Activated naive CD8-positive, alpha-beta T cell treated with anti-CD3 and anti-CD28 coated beads, Interleukin-2, amount 10 ng/mL, durations not matched to agents 7 days and 5 days (primary cell): Measurements from ENCODE around the gene MGST3. TPM values are rescaled to one million over a fixed set of nuclear protein-coding genes. Genes with fewer than 3 reads are reported as not detected.
A peak's percentile ranks its signal among the peaks of the same experiment; 100 is the strongest.
"Not testable (repeated sequence)": the region's sequence is repeated elsewhere in the genome, so short reads cannot be mapped to it uniquely, and the experiment has no call there.

Source experiments
- ATAC-seq: fragments of 150-1000 bp; cut with Tn5 transposase; one replicate; pipeline ENCODE4 v1.10.0; 2021; ENCODE audit warnings: low read depth, moderate library complexity
- POLR2A ChIA-PET: fragments of 350-600 bp; sonication (Branson Sonifier 250); formaldehyde crosslinking; loops from one replicate; lab custom pipeline; 2021; ENCODE audit warnings: antibody characterized with exemption; lab: Charles Lee
- DNase-seq: peaks from one replicate; pipeline ENCODE4 v3.0.0; 2021
- H3K27ac Mint-ChIP-seq: one replicate; pipeline ENCODE4 v1.8.0; 2022; ENCODE audit warnings: mild to moderate bottlenecking, mixed read lengths
- H3K27me3 Mint-ChIP-seq: one replicate; pipeline ENCODE4 v1.8.0; 2022; ENCODE audit warnings: mild to moderate bottlenecking, moderate library complexity, mixed read lengths
- H3K36me3 Mint-ChIP-seq: one replicate; pipeline ENCODE4 v1.8.0; 2021; ENCODE audit warnings: mild to moderate bottlenecking, mixed read lengths
- H3K4me1 Mint-ChIP-seq: one replicate; pipeline ENCODE4 v1.8.0; 2021; ENCODE audit warnings: mixed read lengths
- H3K4me3 Mint-ChIP-seq: one replicate; pipeline ENCODE4 v1.8.0; 2022; ENCODE audit warnings: mild to moderate bottlenecking, moderate library complexity, mixed read lengths
- H3K9me3 Mint-ChIP-seq: one replicate; pipeline ENCODE4 v1.8.0; 2021; ENCODE audit warnings: mixed read lengths
- total RNA-seq, 2 experiments: library from RNA; stranded (reverse); gene quantifications; one replicate each; pipeline ENCODE4 v1.2.3, GENCODE V29; 2021

The MGST3 gene
- total RNA-seq, 2 experiments from 2014 or later, result 61.1 to 62.3 TPM

DNA sequence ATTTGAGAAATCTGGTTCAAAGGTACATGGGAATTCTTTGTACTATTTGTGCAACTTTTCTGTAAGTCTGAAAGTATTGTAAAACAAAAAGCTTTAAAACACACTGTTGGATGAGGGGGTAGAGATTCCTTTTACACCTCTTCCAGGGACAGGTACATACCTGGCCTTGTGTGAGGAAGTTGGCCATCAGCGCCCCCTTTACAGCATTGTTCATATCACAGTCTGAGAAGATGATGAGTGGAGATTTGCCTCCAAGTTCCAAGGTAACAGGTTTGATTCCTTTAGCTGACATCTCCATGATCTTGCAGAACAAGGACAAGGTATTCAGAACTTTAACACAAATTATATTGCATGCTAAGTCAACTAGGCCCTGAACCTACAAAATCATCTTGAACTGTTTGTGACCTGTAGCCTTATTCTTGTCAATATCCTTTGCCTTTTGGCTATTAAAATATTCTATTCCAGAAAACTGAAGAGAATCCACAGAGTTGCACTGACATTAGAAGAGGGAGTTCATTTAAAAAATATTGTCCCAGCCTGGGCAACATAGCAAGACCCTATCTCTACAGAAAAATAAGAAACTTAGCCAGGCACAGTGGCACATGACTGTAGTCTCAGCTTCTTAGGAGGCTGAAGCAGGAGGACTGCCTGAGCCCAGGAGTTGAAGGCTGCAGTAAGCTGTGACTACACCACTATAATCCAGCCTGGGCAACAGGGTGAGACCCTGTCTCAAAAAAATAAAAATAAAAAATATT is 48.4 kb downstream of the MGST3 start:
- DNase-seq (no peak), ATAC-seq (no peak)
- Mint-ChIP-seq H3K4me3 (no peak overlapping the region), H3K4me1 (peaks cover 15% of the 10 kb centered on the region), H3K27ac (no peak overlapping the region), H3K36me3 (peaks cover 52% of the 10 kb centered on the region), H3K9me3 (peaks cover 2% of the 10 kb centered on the region), H3K27me3 (no peaks in the 10 kb centered on the region)
- POLR2A ChIA-PET, result no interaction called here

DNA sequence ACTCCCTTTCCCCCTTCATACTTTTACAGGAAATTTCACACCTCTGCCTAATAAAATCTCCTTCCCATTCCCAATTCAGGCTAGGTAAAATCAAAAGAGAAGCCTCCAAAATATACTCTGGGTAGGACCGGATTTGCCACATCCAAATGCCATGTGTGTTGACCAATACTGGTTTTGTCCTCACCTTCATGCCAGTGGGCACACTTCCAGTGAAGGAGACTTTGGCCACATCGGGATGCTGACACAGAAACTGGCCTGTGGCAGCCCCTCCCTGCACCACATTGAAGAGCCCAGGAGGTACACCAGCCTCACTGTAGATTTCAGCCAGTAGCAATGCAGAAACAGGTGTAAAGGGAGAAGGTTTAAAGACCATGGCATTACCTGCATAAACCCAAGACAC is 49.3 kb downstream of the MGST3 start:
- no peaks in the 10 kb centered on the region for H3K27me3 Mint-ChIP-seq
- H3K4me3 Mint-ChIP-seq, result no peak overlapping the region
- H3K36me3 Mint-ChIP-seq, result peaks cover 54% of the 10 kb centered on the region
- H3K9me3 Mint-ChIP-seq, result peaks cover 2% of the 10 kb centered on the region
- H3K27ac Mint-ChIP-seq, result no peak overlapping the region
- H3K4me1 Mint-ChIP-seq, result peaks cover 16% of the 10 kb centered on the region
- no peak for DNase-seq
- POLR2A ChIA-PET, result no interaction called here
- ATAC-seq, result no peak

DNA sequence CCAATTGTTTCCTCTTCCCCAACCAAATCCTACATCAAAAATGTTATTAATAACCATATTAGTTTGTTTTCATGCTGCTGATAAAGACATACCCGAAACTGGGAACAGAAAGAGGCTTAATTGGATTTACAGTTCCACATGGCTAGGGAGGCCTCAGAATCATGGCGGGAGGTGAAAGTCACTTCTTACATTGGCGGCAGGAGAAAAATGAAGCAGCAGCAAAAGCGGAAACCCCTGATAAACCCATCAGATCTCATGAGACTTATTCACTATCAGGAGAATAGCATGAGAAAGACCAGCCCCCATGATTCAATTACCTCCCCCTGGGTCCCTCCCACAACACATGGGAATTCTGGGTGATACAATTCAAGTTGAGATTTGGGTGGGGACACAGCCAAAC is 49.7 kb downstream of the MGST3 start:
- H3K4me3 Mint-ChIP-seq, POLR2A ChIA-PET, H3K27me3 Mint-ChIP-seq, ATAC-seq, H3K27ac Mint-ChIP-seq, H3K9me3 Mint-ChIP-seq, DNase-seq: not testable (repeated sequence)
- H3K36me3 Mint-ChIP-seq, result peaks cover 51% of the 10 kb centered on the region
- peaks cover 19% of the 10 kb centered on the region for H3K4me1 Mint-ChIP-seq

DNA sequence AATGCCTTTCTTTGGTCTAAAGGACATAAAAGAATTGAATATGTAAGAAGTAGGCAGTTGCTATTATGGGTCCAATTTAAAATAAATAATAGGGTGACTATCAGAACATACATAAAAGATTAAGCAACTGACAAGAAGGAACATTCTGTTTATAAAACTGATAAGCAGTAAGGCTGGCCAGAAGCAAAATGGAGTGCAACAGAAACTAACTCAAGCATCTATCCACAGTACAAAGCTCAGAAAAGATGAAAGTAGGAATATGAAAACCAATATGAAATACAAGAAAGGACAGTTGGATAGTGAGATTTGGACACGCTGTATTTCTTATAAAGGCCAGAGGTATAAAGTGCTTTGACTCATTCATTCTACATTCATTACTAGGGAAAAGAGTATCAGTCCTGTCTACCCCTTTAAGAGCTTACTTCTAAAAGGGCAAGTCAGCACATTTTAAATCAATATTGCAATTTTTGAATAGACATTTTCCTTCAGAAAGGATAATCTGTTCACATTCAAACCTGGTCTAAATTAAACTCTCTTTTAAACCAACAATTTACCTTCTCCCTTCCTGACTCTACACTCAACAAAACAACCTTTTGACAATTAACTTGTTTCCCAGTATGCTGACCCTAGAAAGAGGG is 52.9 kb downstream of the MGST3 start:
- POLR2A ChIA-PET, result no interaction called here
- Mint-ChIP-seq H3K27me3 (no peaks in the 10 kb centered on the region), H3K27ac (no peak overlapping the region), H3K4me3 (no peak overlapping the region), H3K36me3 (peaks cover 57% of the 10 kb centered on the region), H3K9me3 (peaks cover 2% of the 10 kb centered on the region), H3K4me1 (peaks cover 21% of the 10 kb centered on the region)
- ATAC-seq, result no peak
- no peak for DNase-seq

DNA sequence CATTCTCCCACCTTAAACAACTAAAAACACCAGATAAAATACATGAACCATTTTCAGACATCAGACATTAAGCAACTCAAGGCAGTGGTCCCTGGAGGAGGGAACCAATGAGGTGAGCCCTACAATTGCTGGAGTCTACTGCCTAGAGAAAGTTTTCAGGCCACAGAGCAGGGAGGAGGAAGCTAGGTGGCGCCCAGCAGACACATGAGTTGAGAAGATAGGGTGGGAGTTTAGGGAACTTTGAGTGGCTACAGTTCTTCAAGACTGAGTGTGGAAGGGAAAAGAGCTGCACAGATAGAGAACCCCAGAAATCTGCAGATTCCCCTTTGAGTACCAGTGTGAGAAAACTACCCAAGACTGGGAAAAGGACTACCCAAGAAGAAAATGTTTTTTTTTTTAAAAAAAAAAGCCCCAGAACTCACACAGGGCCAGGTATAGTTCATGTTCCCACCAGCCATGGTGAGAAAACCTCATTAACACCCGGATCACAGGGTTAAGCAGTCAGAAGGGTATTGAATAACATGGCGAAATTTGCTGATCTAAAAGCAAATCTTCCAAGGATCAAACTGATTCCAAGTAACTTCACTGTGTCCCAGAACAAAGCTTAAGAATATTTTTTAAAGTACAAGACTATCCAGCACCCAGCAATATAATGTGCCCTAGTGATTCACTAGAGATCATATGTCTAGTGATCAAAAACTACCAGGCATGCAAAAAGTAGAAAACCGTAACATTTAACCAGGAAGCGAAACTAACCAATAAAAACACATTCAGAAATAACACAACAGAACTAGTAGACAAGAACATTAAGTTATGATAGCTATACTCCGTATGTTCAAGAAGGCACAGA is 55.3 kb downstream of the MGST3 start:
- POLR2A ChIA-PET, result interaction anchor here (1.0 kb wide), 1 partner anchor 12 kb away, joined by 7 read pairs; no protein-coding TSS in a partner anchor
- peaks cover 22% of the 10 kb centered on the region for H3K4me1 Mint-ChIP-seq
- no peak overlapping the region for H3K4me3 Mint-ChIP-seq
- H3K36me3 Mint-ChIP-seq, result peaks cover 49% of the 10 kb centered on the region
- no peak overlapping the region for H3K27ac Mint-ChIP-seq
- H3K9me3 Mint-ChIP-seq, result no peaks in the 10 kb centered on the region
- no peak for ATAC-seq
- DNase-seq, result no peak
- H3K27me3 Mint-ChIP-seq, result no peaks in the 10 kb centered on the region

DNA sequence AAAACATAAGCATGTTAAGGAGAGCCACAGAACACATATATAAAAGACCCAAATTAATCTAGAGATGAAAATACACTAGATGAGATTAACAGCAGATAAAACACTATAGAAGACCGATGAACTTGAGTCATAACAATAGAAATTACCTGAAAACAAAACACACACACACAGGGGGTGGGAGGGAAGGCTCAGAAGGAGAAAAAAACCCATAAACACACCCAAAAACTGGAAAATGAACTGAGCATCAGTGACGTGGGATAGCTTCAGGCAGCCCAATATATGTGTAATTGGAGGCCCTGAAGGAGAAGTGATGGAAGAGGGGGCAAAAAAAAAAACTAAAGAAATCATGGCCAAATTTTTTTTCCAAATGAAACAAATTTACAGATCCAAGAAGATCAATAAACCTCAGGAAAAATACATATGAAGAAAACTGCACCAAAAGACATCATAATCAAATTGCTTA is 56.0 kb downstream of the MGST3 start:
- H3K27me3 Mint-ChIP-seq, result no peaks in the 10 kb centered on the region
- H3K27ac Mint-ChIP-seq, result no peak overlapping the region
- H3K9me3 Mint-ChIP-seq, result no peaks in the 10 kb centered on the region
- peaks cover 26% of the 10 kb centered on the region for H3K4me1 Mint-ChIP-seq
- POLR2A ChIA-PET, result no interaction called here
- DNase-seq, result no peak
- peaks cover 53% of the 10 kb centered on the region for H3K36me3 Mint-ChIP-seq
- H3K4me3 Mint-ChIP-seq, result no peak overlapping the region
- no peak for ATAC-seq

DNA sequence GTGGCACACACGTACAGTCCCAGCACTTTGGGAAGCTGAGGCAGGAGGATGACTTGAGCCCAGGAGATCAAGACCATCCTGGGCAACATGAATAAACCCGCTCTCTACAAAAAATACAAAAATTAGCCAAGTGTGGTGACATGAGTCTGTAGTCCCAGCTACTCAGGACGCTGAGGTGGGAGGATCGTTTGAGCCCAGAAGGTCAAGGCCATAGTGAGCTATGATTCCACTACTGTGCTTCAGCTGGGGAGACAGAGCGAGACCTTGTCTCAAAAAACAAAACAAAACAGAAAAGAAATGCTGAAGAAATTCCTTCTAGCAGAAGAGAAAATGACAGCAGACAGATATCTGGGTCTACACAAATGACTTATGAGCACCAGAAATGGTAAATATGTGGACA is 57.0 kb downstream of the MGST3 start:
- ATAC-seq, result no peak
- Mint-ChIP-seq H3K36me3 (peaks cover 50% of the 10 kb centered on the region), H3K9me3 (no peaks in the 10 kb centered on the region), H3K27ac (no peak overlapping the region), H3K4me3 (no peak overlapping the region), H3K4me1 (peaks cover 27% of the 10 kb centered on the region), H3K27me3 (no peaks in the 10 kb centered on the region)
- POLR2A ChIA-PET, result no interaction called here
- no peak for DNase-seq

DNA sequence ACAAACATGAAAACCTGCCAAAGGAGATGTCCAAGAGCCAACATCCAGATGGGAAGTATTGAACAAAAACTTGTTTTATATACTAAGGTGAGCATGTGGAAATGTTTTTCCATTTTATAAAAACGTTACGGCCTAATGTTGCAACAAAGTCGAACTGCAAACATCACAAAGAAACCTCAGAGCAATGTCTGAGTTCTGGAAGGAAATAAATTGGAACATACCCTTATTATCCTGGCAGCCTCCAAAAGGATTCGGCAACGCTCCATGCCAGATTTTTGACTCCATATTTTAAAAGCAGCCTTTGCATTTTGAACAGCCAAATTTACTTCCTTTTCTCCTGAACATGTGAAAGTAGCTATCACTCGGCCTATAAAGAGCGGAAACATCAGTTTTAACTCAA is 64.0 kb downstream of the MGST3 start:
- H3K27ac Mint-ChIP-seq, result no peak overlapping the region
- H3K36me3 Mint-ChIP-seq, result peaks cover 37% of the 10 kb centered on the region
- H3K27me3 Mint-ChIP-seq, result no peaks in the 10 kb centered on the region
- POLR2A ChIA-PET, result interaction anchor here (0.6 kb wide), 1 partner anchor 82 kb away, joined by 3 read pairs; no protein-coding TSS in a partner anchor
- no peak overlapping the region for H3K4me3 Mint-ChIP-seq
- no peak for DNase-seq
- no peaks in the 10 kb centered on the region for H3K9me3 Mint-ChIP-seq
- H3K4me1 Mint-ChIP-seq, result peaks cover 26% of the 10 kb centered on the region
- ATAC-seq, result no peak

DNA sequence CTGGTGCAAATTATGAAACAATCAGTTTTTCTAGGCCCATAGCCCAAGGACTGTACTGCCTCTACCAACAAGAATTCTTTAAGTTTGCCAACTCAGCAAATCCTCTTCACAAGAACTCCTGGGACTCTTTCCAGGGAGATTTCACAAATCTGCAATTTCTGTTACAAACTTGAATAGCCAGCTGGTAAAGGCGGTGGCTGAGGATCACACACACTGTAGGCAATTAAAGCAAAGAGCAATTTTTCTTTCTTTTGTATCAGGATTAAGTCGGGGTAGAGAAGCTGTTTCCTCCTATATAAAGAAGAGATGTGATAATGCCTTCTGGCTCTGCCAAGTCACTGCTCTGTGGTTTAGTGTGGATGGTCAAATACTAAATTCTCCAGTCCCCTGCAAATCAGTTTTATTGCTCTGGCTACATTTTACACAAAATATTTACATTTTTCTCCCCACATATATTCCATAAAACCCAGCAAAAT is 65.6 kb downstream of the MGST3 start:
- DNase-seq, result no peak
- no peak for ATAC-seq
- peaks cover 2% of the 10 kb centered on the region for H3K27me3 Mint-ChIP-seq
- H3K4me3 Mint-ChIP-seq, result peak overlapping the region; percentile 100
- no peaks in the 10 kb centered on the region for H3K9me3 Mint-ChIP-seq
- POLR2A ChIA-PET, result interaction anchor here (2.3 to 2.8 kb wide), 3 partner anchors 65 to 132 kb away, joined by 7 to 32 read pairs (median 11); partner anchors contain the start of genes MGST3, TMCO1 and UCK2
- H3K27ac Mint-ChIP-seq, result peak overlapping the region; percentile 34
- H3K36me3 Mint-ChIP-seq, result peaks cover 30% of the 10 kb centered on the region
- H3K4me1 Mint-ChIP-seq, result peaks cover 20% of the 10 kb centered on the region

DNA sequence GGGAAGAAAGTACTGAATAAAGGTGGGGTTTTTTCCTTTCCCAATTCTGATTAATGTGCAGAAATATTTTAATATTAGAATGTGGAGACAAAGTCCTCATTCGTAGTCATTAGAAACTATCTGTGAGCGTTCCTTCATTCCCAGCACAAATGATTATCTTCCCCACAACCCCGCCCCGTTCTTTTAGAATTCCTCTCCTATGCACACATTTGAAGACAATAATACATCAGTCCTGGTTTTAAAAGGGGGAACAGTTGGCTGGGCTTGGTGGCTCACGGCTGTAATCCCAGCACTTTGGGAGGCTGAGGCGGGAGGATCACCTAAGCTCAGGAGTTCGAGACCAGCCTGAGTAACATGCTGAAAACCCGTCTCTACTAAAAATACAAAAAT is 66.5 kb downstream of the MGST3 start:
- no peaks in the 10 kb centered on the region for H3K9me3 Mint-ChIP-seq
- H3K4me1 Mint-ChIP-seq, result peaks cover 16% of the 10 kb centered on the region
- peak overlapping the region; percentile 98 for H3K27ac Mint-ChIP-seq
- peak overlapping the region; percentile 100 for H3K4me3 Mint-ChIP-seq
- POLR2A ChIA-PET, result interaction anchor here (1.5 to 2.8 kb wide), 5 partner anchors 11 to 131 kb away, joined by 4 to 32 read pairs (median 7); partner anchors contain the start of genes MGST3, TMCO1 and UCK2
- H3K36me3 Mint-ChIP-seq, result peaks cover 22% of the 10 kb centered on the region
- no peak for ATAC-seq
- no peak for DNase-seq
- H3K27me3 Mint-ChIP-seq, result peaks cover 2% of the 10 kb centered on the region

DNA sequence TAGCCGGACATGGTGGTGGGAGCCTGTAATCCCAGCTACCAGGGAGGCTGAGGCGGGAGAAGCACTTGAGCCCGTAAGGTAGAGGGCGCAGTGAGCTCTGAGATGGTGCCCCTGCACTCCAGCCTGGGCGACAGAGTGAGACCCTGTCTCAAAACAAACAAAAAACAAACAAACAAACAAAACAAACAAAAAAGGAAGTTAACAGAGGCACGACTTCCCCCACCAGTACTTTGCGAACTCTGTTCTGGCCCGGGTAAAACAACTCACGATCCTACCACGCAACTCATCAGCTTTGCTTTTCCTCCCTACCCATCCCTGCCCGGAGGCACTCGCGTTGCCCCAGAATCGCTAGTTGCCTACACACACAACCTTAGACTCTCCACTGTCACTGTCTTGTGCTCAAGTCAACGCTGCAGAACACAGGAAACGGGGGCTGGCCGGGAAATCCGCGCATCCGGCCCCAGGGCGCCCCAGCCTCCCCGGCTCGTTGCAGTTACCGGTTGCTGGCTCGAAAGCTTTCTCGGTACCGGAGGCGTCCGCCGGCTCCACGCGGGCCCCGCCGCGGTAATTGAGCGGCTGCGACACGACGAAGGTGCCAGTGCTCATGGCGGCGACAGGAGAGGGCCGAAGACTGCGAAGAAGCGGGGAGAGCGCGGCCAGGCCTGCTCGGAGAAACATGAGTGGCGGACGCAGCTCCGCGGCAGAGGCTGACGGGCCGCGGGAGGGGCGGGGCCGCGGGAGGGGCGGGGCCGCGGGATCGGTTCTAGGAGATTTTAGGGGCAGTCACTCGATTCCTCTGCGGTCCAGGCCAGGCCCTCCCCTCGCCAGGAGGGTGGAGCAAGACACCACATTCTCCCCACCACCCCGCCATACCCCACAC is 67.1 kb downstream of the MGST3 start, which contains the start of gene ALDH9A1:
TSS of gene ALDH9A1 (minus strand) at position 682 of the 880 bp plus-strand sequence. CDS start at position 678, 4 bp downstream.
- peak within 1 kb of the TSS; percentile 100 for H3K4me3 Mint-ChIP-seq
- DNase-seq, result peak; percentile 92
- H3K27me3 Mint-ChIP-seq, result peaks cover 2% of the 10 kb centered on the region
- H3K36me3 Mint-ChIP-seq, result peaks cover 18% of the 10 kb centered on the region
- no peaks in the 10 kb centered on the region for H3K9me3 Mint-ChIP-seq
- H3K27ac Mint-ChIP-seq, result peak within 1 kb of the TSS; percentile 98
- H3K4me1 Mint-ChIP-seq, result peaks cover 16% of the 10 kb centered on the region
- POLR2A ChIA-PET, result interaction anchor here (0.7 to 2.8 kb wide), 9 partner anchors 11 to 130 kb away, joined by 3 to 32 read pairs (median 4); partner anchors contain the start of genes MGST3, TMCO1 and UCK2
- ATAC-seq, result peak; percentile 92

DNA sequence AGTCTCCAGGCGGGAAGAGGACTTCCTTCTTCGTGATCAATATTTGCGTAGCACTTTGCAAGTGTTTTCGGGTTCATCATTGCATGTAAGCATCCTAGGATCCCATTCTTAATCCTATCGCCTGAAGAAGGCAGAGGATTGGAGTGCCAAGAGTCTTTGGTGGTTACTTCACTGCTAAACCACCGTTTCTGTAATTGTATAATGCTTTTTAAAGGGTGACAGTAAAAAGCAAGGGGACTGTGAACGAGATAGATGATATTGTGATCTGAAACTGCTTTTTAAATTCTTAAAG is 67.7 kb downstream of the MGST3 start:
- Mint-ChIP-seq H3K9me3 (no peaks in the 10 kb centered on the region), H3K4me1 (peaks cover 16% of the 10 kb centered on the region), H3K36me3 (peaks cover 12% of the 10 kb centered on the region), H3K27me3 (peaks cover 2% of the 10 kb centered on the region), H3K4me3 (peak overlapping the region; percentile 100), H3K27ac (peak overlapping the region; percentile 98)
- DNase-seq (no peak), ATAC-seq (no peak)
- POLR2A ChIA-PET, result interaction anchor here (0.9 to 2.8 kb wide), 8 partner anchors 10 to 129 kb away, joined by 3 to 32 read pairs (median 4); partner anchors contain the start of genes MGST3, TMCO1 and UCK2
